Measurements from ENCODE around the gene KAZN.

DNA sequence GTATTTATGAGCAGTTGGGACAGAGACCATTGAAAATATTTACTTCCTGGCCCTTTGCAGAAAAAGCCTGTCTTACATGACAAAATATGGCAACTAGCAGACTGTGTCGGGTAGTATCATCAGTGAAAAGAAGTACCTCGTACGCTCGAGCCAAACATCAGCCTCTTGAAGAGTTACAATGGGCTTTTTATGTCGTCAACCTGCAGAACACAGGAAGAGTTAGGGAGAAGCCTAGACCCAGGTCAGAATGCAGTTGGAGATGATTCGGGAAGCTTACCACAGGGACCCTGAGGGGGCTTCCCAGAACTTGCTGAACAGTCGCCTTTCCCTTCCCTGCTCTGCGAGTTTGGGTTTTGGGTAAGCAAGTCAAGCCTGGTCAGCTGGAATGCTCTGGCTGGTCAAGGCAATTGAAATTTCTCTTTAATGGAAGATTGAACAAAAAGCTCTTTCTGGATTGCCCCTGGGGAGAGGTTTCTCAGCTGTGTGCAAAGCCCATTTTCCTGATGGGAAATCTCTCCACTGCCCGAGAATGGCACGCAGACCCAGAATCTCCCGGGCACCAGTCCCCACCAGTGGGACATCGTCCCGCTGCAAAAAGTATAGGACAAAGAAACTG, 291.4 kb downstream of the KAZN start:
- TF ChIP-seq, protein P1, sequence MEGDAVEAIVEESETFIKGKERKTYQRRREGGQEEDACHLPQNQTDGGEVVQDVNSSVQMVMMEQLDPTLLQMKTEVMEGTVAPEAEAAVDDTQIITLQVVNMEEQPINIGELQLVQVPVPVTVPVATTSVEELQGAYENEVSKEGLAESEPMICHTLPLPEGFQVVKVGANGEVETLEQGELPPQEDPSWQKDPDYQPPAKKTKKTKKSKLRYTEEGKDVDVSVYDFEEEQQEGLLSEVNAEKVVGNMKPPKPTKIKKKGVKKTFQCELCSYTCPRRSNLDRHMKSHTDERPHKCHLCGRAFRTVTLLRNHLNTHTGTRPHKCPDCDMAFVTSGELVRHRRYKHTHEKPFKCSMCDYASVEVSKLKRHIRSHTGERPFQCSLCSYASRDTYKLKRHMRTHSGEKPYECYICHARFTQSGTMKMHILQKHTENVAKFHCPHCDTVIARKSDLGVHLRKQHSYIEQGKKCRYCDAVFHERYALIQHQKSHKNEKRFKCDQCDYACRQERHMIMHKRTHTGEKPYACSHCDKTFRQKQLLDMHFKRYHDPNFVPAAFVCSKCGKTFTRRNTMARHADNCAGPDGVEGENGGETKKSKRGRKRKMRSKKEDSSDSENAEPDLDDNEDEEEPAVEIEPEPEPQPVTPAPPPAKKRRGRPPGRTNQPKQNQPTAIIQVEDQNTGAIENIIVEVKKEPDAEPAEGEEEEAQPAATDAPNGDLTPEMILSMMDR (conservative IDR thresholded peaks at IDR 0.05 in 1 of 2, IDR thresholded peaks at IDR 0.05 in 1 of 2; ENCODE audit: low read depth in 1 of 2, low read length in 2 of 2), result no peak
- TF ChIP-seq EZH2 (IDR thresholded peaks at IDR 0.05; ENCODE audit: low read length, missing control alignments), result no peak

All from fibroblast of lung (primary cell).